Hepatocyte (in vitro differentiated cells): ENCODE data around the gene PGBD2. TPM values are rescaled to one million over a fixed set of nuclear protein-coding genes. Genes with fewer than 3 reads are reported as not detected.
"Not testable (repeated sequence)": the region's sequence is repeated elsewhere in the genome, so short reads cannot be mapped to it uniquely, and the experiment has no call there.

ENCODE experiments used
- DNase-seq: peaks from one replicate; pipeline ENCODE4 v3.0.0-alpha.2; 2016; ENCODE audit warnings: low spot score
- H2AFZ ChIP-seq: fragments of 200-600 bp; sonication (generic); 2 replicates; pipeline ENCODE4 v1.6.0; 2016; ENCODE audit warnings: antibody characterized with exemption, mild to moderate bottlenecking
- H3K27ac ChIP-seq: fragments of 200-600 bp; sonication (generic); 2 replicates; pipeline ENCODE4 v1.5.1; 2016; ENCODE audit warnings: mild to moderate bottlenecking
- H3K27me3 ChIP-seq: fragments of 200-600 bp; sonication (generic); 2 replicates; pipeline ENCODE4 v1.6.1; 2016
- H3K36me3 ChIP-seq: fragments of 200-600 bp; sonication (generic); replicated peaks from 2 replicates; pipeline ENCODE4 v1.5.1; 2016; ENCODE audit warnings: low read depth; ENCODE audit not compliant: insufficient read depth
- H3K4me1 ChIP-seq: fragments of 200-600 bp; sonication (generic); 2 replicates; pipeline ENCODE4 v1.5.1; 2016; ENCODE audit warnings: mild to moderate bottlenecking, moderate library complexity; ENCODE audit not compliant: insufficient read depth
- H3K4me2 ChIP-seq: fragments of 200-600 bp; sonication (generic); 2 replicates; pipeline ENCODE4 v1.6.0; 2016
- H3K4me3 ChIP-seq: fragments of 200-600 bp; sonication (generic); 2 replicates; pipeline ENCODE4 v1.5.1; 2016; ENCODE audit warnings: mild to moderate bottlenecking
- H3K79me2 ChIP-seq: fragments of 200-600 bp; sonication (generic); 2 replicates; pipeline ENCODE4 v1.6.0; 2017; ENCODE audit warnings: mild to moderate bottlenecking
- H3K9me2 ChIP-seq: fragments of 200-600 bp; sonication (generic); replicated peaks from 2 replicates; pipeline ENCODE4 v1.6.0; 2017; ENCODE audit warnings: mild to moderate bottlenecking; ENCODE audit not compliant: insufficient read depth
- H3K9me3 ChIP-seq: fragments of 200-600 bp; sonication (generic); 2 replicates; pipeline ENCODE4 v1.5.1; 2016; ENCODE audit warnings: low read depth, mild to moderate bottlenecking
- H4K20me1 ChIP-seq: fragments of 200-600 bp; sonication (generic); 2 replicates; pipeline ENCODE4 v1.6.0; 2016; ENCODE audit warnings: mild to moderate bottlenecking; ENCODE audit not compliant: insufficient read depth, poor library complexity, severe bottlenecking
- CTCF ChIP-seq: fragments of 200-600 bp; sonication (generic); IDR thresholded peaks from 2 replicates; pipeline ENCODE4 v1.5.1; 2016; ENCODE audit warnings: antibody characterized with exemption, mild to moderate bottlenecking; ENCODE audit not compliant: poor library complexity
- EZH2 ChIP-seq: fragments of 200-600 bp; sonication (generic); IDR thresholded peaks from 2 replicates; pipeline ENCODE4 v1.6.1; 2016; ENCODE audit warnings: antibody characterized with exemption, mild to moderate bottlenecking, borderline replicate concordance
- EZH2phosphoT487 ChIP-seq: fragments of 200-600 bp; sonication (generic); IDR thresholded peaks from one replicate; pipeline ENCODE4 v1.6.1; 2018; ENCODE audit warnings: antibody characterized with exemption, mild to moderate bottlenecking, low read depth, moderate library complexity; ENCODE audit not compliant: unreplicated experiment, severe bottlenecking
- WGBS: methylation state at CpG from one replicate; pipeline ENCODE4 v1.1.6; 2016; ENCODE audit warnings: low lambda C conversion rate; ENCODE audit errors: missing lambda C conversion rate; 5-methylcytosine and 5-hydroxymethylcytosine counted together
- polyA plus RNA-seq: library from polyadenylated mRNA; unstranded; fragments of >200 nt; fragmentation: Nextera tagmentation; extraction: Ambion mirVana; gene quantifications from 2 replicates; pipeline ENCODE4 v1.2.1, GENCODE V29; 2016
- total RNA-seq: library from RNA; depleted of rRNA; stranded (reverse); fragments of >200 nt; gene quantifications from 2 replicates; pipeline ENCODE4 v1.2.3, GENCODE V29; 2014

Gene PGBD2
- total and polyA plus RNA-seq, 2 experiments from 2014 or later = 5.6 to 6.6 TPM

- DNase-seq = peak; percentile 58
- no peaks in the 10 kb centered on the region for H3K4me1 ChIP-seq
- H3K4me3 ChIP-seq = no peak overlapping the region
- H2AFZ ChIP-seq = no peak overlapping the region
- H3K27ac ChIP-seq = no peak overlapping the region
- H3K9me2 ChIP-seq = no peaks in the 10 kb centered on the region
- 73% methylated on average over 10 of the region's 10 CpGs for WGBS
- H3K79me2 ChIP-seq = no peaks in the 10 kb centered on the region
- no peaks in the 10 kb centered on the region for H3K9me3 ChIP-seq
- no peaks in the 10 kb centered on the region for H3K27me3 ChIP-seq
- H3K4me2 ChIP-seq = no peak overlapping the region
- H4K20me1 ChIP-seq = no peaks in the 10 kb centered on the region
- TF ChIP-seq CTCF (peak; percentile 68), EZH2 (no peak), EZH2phosphoT487 (no peak)
- H3K36me3 ChIP-seq = no peaks in the 10 kb centered on the region
Measured at GRCh38 chr1:248924696-248925532, 18.9 kb downstream of the PGBD2 start.

GRCh38 chr1:248925859-248926258 is 19.8 kb downstream of the PGBD2 start:
- H3K27ac ChIP-seq, H3K4me2 ChIP-seq: not testable (repeated sequence)
- 86% methylated on average over 4 of the region's 4 CpGs for WGBS

GRCh38 chr1:248926401-248927182 is 20.6 kb downstream of the PGBD2 start:
- Histone ChIP-seq H3K27me3 (no peaks in the 10 kb centered on the region), H3K36me3 (no peaks in the 10 kb centered on the region), H3K79me2 (no peaks in the 10 kb centered on the region), H3K9me3 (no peaks in the 10 kb centered on the region), H4K20me1 (no peaks in the 10 kb centered on the region), H3K4me2 (no peak overlapping the region), H2AFZ (no peak overlapping the region), H3K4me3 (no peak overlapping the region), H3K4me1 (no peaks in the 10 kb centered on the region), H3K9me2 (no peaks in the 10 kb centered on the region), H3K27ac (no peak overlapping the region)
- 77% methylated on average over 7 of the region's 7 CpGs for WGBS
- no peak for TF ChIP-seq CTCF
- no peak for TF ChIP-seq EZH2
- no peak for TF ChIP-seq EZH2phosphoT487
- no peak for DNase-seq

More at GRCh38 chr1:248925859-248926258, 19.8 kb downstream of the PGBD2 start:
- H4K20me1 ChIP-seq, H3K27me3 ChIP-seq, DNase-seq, H3K79me2 ChIP-seq, H2AFZ ChIP-seq, H3K36me3 ChIP-seq, H3K4me1 ChIP-seq, H3K9me2 ChIP-seq, H3K9me3 ChIP-seq, H3K4me3 ChIP-seq: not testable (repeated sequence)

GRCh38 chr1:248927283-248927682 is 21.2 kb downstream of the PGBD2 start:
- WGBS = 82% methylated on average over 3 of the region's 3 CpGs
- not testable (repeated sequence) for H3K79me2 ChIP-seq

GRCh38 chr1:248928122-248928521 is 22.1 kb downstream of the PGBD2 start:
- DNase-seq, H3K4me2 ChIP-seq, H3K9me2 ChIP-seq, H3K27ac ChIP-seq, H2AFZ ChIP-seq, H3K4me3 ChIP-seq, H3K79me2 ChIP-seq, H4K20me1 ChIP-seq, H3K4me1 ChIP-seq, H3K36me3 ChIP-seq, H3K9me3 ChIP-seq, H3K27me3 ChIP-seq: not testable (repeated sequence)

More at GRCh38 chr1:248927283-248927682, 21.2 kb downstream of the PGBD2 start:
- H3K4me3 ChIP-seq, H3K9me3 ChIP-seq, H3K36me3 ChIP-seq, H3K27ac ChIP-seq, H3K9me2 ChIP-seq, H4K20me1 ChIP-seq, H2AFZ ChIP-seq, DNase-seq, H3K4me1 ChIP-seq, H3K27me3 ChIP-seq, H3K4me2 ChIP-seq: not testable (repeated sequence)

GRCh38 chr1:248930037-248930436 is 24.0 kb downstream of the PGBD2 start:
- H3K9me2 ChIP-seq, H3K4me1 ChIP-seq, H4K20me1 ChIP-seq, H3K36me3 ChIP-seq, H3K4me2 ChIP-seq, H3K79me2 ChIP-seq, H2AFZ ChIP-seq, H3K27ac ChIP-seq, H3K4me3 ChIP-seq, H3K9me3 ChIP-seq, DNase-seq, H3K27me3 ChIP-seq: not testable (repeated sequence)
- 96% methylated on average over 4 of the region's 4 CpGs for WGBS
